ENCODE data around the gene NDUFS7. TPM values are rescaled to one million over a fixed set of nuclear protein-coding genes. Genes with fewer than 3 reads are reported as not detected.

The NDUFS7 gene
- polyA plus RNA-seq, 3 donors = 119 to 232 (median 211) TPM

GRCh38 chr19:1370579-1371361 lies 12.9 kb upstream of the NDUFS7 start:
- no peaks in the 10 kb centered on the region for H3K27me3 Mint-ChIP-seq (ENCODE audit: low read depth in 3 of 3)
- no peak overlapping the region for H3K4me3 Mint-ChIP-seq
- Histone ChIP-seq H3K79me2 (ENCODE audit: insufficient read depth, low read length) (no peaks in the 10 kb centered on the region), H3K27me3 (ENCODE audit: control insufficient read depth in 2 of 2, insufficient read depth in 2 of 2, low read length in 2 of 2) (no peaks in the 10 kb centered on the region), H4K20me1 (ENCODE audit: insufficient read depth, low read length) (no peaks in the 10 kb centered on the region), H2AFZ (ENCODE audit: insufficient read depth, low read depth, low read length, poor library complexity, severe bottlenecking) (no peak overlapping the region), H3K4me3 (replicated peaks in 1 of 3; ENCODE audit: low read depth in 2 of 3, low read length in 3 of 3) (no peak overlapping the region), H3K4me1 (ENCODE audit: control insufficient read depth in 1 of 2, insufficient read depth in 2 of 2, low read length in 2 of 2) (peaks cover 12 to 18% of the 10 kb centered on the region in 2 donors), H3K4me2 (replicated peaks; ENCODE audit: extremely low read depth, low read length, poor library complexity, severe bottlenecking) (no peak overlapping the region), H3K9me3 (replicated peaks in 1 of 2; ENCODE audit: control insufficient read depth in 1 of 2, insufficient read depth in 1 of 2, low read length in 2 of 2) (no peaks in the 10 kb centered on the region), H3K27ac (ENCODE audit: low read depth in 1 of 2, low read length in 2 of 2) (no peak overlapping the region), H3K9ac (ENCODE audit: insufficient read depth, low read length, poor library complexity, severe bottlenecking) (no peak overlapping the region), H3K36me3 (replicated peaks in 1 of 2; ENCODE audit: control insufficient read depth in 1 of 2, insufficient read depth in 2 of 2, low read length in 2 of 2) (peaks cover 14 to 39% of the 10 kb centered on the region in 2 donors)
- H3K27ac Mint-ChIP-seq = no peak overlapping the region
- H3K4me1 Mint-ChIP-seq = peaks cover 18% of the 10 kb centered on the region
- TF ChIP-seq, protein P1, sequence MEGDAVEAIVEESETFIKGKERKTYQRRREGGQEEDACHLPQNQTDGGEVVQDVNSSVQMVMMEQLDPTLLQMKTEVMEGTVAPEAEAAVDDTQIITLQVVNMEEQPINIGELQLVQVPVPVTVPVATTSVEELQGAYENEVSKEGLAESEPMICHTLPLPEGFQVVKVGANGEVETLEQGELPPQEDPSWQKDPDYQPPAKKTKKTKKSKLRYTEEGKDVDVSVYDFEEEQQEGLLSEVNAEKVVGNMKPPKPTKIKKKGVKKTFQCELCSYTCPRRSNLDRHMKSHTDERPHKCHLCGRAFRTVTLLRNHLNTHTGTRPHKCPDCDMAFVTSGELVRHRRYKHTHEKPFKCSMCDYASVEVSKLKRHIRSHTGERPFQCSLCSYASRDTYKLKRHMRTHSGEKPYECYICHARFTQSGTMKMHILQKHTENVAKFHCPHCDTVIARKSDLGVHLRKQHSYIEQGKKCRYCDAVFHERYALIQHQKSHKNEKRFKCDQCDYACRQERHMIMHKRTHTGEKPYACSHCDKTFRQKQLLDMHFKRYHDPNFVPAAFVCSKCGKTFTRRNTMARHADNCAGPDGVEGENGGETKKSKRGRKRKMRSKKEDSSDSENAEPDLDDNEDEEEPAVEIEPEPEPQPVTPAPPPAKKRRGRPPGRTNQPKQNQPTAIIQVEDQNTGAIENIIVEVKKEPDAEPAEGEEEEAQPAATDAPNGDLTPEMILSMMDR (IDR thresholded peaks at IDR 0.05) = no peak
- WGBS (ENCODE audit: insufficient coverage) = 86% methylated on average over 46 of the region's 52 CpGs
- no peaks in the 10 kb centered on the region for H3K9me3 Mint-ChIP-seq
- intact Hi-C loops (cut with micrococcal nuclease) = no loop called here
- peaks cover 41 to 61% of the 10 kb centered on the region in 2 donors for H3K36me3 Mint-ChIP-seq
- DNase-seq = no peak

GRCh38 chr19:1373042-1373533 lies 10.6 kb upstream of the NDUFS7 start:
- WGBS (ENCODE audit: insufficient coverage) = 98% methylated on average over 20 of the region's 20 CpGs
- H3K4me2 ChIP-seq (replicated peaks; ENCODE audit: extremely low read depth, low read length, poor library complexity, severe bottlenecking) = no peak overlapping the region
- H3K9ac ChIP-seq (ENCODE audit: insufficient read depth, low read length, poor library complexity, severe bottlenecking) = no peak overlapping the region
- Mint-ChIP-seq H3K9me3 (no peaks in the 10 kb centered on the region), H3K27ac (no peak overlapping the region), H3K36me3 (peaks cover 44 to 59% of the 10 kb centered on the region in 2 donors), H3K4me3 (no peak overlapping the region), H3K4me1 (peaks cover 2% of the 10 kb centered on the region), H3K27me3 (ENCODE audit: low read depth in 3 of 3) (no peaks in the 10 kb centered on the region)
- H3K27me3 ChIP-seq (ENCODE audit: control insufficient read depth in 2 of 2, insufficient read depth in 2 of 2, low read length in 2 of 2) = no peaks in the 10 kb centered on the region
- H3K79me2 ChIP-seq (ENCODE audit: insufficient read depth, low read length) = no peaks in the 10 kb centered on the region
- H4K20me1 ChIP-seq (ENCODE audit: insufficient read depth, low read length) = no peaks in the 10 kb centered on the region
- H2AFZ ChIP-seq (ENCODE audit: insufficient read depth, low read depth, low read length, poor library complexity, severe bottlenecking) = no peak overlapping the region
- intact Hi-C loops (cut with micrococcal nuclease) = no loop called here
- DNase-seq = no peak
- peaks cover 0 to 2% of the 10 kb centered on the region in 2 donors for H3K4me1 ChIP-seq (ENCODE audit: control insufficient read depth in 1 of 2, insufficient read depth in 2 of 2, low read length in 2 of 2)
- no peak overlapping the region for H3K27ac ChIP-seq (ENCODE audit: low read depth in 1 of 2, low read length in 2 of 2)
- TF ChIP-seq, protein P1 (IDR thresholded peaks at IDR 0.05) = no peak
- no peak overlapping the region for H3K4me3 ChIP-seq (replicated peaks in 1 of 3; ENCODE audit: low read depth in 2 of 3, low read length in 3 of 3)
- no peaks in the 10 kb centered on the region for H3K9me3 ChIP-seq (replicated peaks in 1 of 2; ENCODE audit: control insufficient read depth in 1 of 2, insufficient read depth in 1 of 2, low read length in 2 of 2)
- H3K36me3 ChIP-seq (replicated peaks in 1 of 2; ENCODE audit: control insufficient read depth in 1 of 2, insufficient read depth in 2 of 2, low read length in 2 of 2) = peaks cover 14 to 39% of the 10 kb centered on the region in 2 donors

All from CD14-positive monocyte (primary cell).